Activated naive CD4-positive, alpha-beta T cell treated with anti-CD3 and anti-CD28 coated beads, Interleukin-2, amount 50 U/mL, for 24 hours (primary cell): ENCODE results near the gene COPS3.

Source experiments
- H3K27ac Mint-ChIP-seq: one replicate; pipeline ENCODE4 v1.8.0; 2021; ENCODE audit warnings: mild to moderate bottlenecking, mixed read lengths
- H3K27me3 Mint-ChIP-seq: one replicate; pipeline ENCODE4 v1.8.0; 2021; ENCODE audit warnings: mixed read lengths
- H3K36me3 Mint-ChIP-seq: one replicate; pipeline ENCODE4 v1.8.0; 2021; ENCODE audit warnings: mixed read lengths
- H3K4me1 Mint-ChIP-seq: one replicate; pipeline ENCODE4 v1.8.0; 2021; ENCODE audit warnings: mixed read lengths
- H3K4me3 Mint-ChIP-seq: one replicate; pipeline ENCODE4 v1.8.0; 2021; ENCODE audit warnings: mild to moderate bottlenecking, mixed read lengths
- H3K9me3 Mint-ChIP-seq: one replicate; pipeline ENCODE4 v1.8.0; 2021; ENCODE audit warnings: mixed read lengths

COPS3 gene

GRCh38 chr17:17200831-17201230, 80.2 kb downstream of the COPS3 start:
- peaks cover 3% of the 10 kb centered on the region for H3K36me3 Mint-ChIP-seq
- no peaks in the 10 kb centered on the region for H3K9me3 Mint-ChIP-seq
- no peaks in the 10 kb centered on the region for H3K27me3 Mint-ChIP-seq
- peaks cover 35% of the 10 kb centered on the region for H3K4me1 Mint-ChIP-seq
- H3K27ac Mint-ChIP-seq, result no peak overlapping the region
- H3K4me3 Mint-ChIP-seq, result no peak overlapping the region

- H3K4me3 Mint-ChIP-seq, result no peak overlapping the region
- H3K36me3 Mint-ChIP-seq, result peaks cover 3% of the 10 kb centered on the region
- H3K27ac Mint-ChIP-seq, result no peak overlapping the region
- H3K27me3 Mint-ChIP-seq, result no peaks in the 10 kb centered on the region
- H3K4me1 Mint-ChIP-seq, result peaks cover 35% of the 10 kb centered on the region
- no peaks in the 10 kb centered on the region for H3K9me3 Mint-ChIP-seq
Measured at GRCh38 chr17:17200311-17200710, 80.7 kb downstream of the COPS3 start.

GRCh38 chr17:17198281-17198680, 82.8 kb downstream of the COPS3 start:
- Mint-ChIP-seq H3K27me3 (no peaks in the 10 kb centered on the region), H3K4me1 (peaks cover 20% of the 10 kb centered on the region), H3K36me3 (peaks cover 3% of the 10 kb centered on the region)

GRCh38 chr17:17196776-17197175, 84.3 kb downstream of the COPS3 start:
- no peaks in the 10 kb centered on the region for H3K27me3 Mint-ChIP-seq
- H3K4me3 Mint-ChIP-seq, result no peak overlapping the region
- H3K9me3 Mint-ChIP-seq, result no peaks in the 10 kb centered on the region
- peak overlapping the region; percentile 55 for H3K27ac Mint-ChIP-seq
- H3K36me3 Mint-ChIP-seq, result no peaks in the 10 kb centered on the region
- peaks cover 11% of the 10 kb centered on the region for H3K4me1 Mint-ChIP-seq

More at GRCh38 chr17:17198281-17198680, 82.8 kb downstream of the COPS3 start:
- no peaks in the 10 kb centered on the region for H3K9me3 Mint-ChIP-seq
- no peak overlapping the region for H3K27ac Mint-ChIP-seq
- no peak overlapping the region for H3K4me3 Mint-ChIP-seq
